Measurements from ENCODE around the gene SYVN1.

The SYVN1 gene

DNA sequence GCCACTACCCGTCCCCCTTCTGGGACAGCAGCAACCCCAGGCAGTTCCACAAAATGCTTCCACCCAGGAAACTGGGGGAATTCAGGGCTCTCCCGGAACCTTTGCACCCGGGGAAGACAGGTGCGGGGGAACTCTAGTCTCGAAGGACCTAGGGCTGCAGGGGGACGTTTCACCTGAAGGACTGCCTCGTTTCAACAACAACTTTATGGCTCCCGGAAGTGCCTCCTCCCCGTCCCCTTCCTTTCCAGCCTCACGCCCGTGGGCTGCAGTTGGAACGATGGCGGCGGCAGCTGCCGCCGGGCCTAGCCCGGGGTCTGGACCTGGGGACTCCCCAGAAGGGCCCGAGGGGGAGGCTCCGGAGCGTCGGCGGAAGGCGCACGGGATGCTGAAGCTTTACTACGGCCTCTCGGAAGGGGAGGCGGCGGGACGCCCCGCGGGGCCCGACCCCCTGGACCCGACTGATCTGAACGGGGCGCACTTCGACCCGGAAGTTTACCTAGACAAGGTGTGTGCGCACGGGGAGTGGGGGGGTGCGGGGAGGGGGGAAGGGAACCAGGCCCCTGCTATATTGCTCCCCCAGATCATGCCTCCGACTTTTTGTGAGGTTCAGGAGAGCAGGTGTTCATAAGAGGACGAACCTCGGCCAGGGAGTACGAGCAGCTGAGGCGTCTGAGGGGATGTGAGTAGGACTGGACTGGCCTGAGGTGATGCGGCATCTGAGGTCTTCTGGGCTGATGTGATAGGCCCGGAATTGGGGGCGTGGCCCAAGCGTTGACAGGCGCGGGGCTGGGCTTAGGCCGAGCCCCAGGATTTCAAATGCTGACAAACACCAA, 38.1 kb downstream of the SYVN1 start, which contains the start of gene VPS51:
Gene VPS51, plus strand, starts transcription at position 241 of the 833 bp plus-strand sequence. Its CDS starts 37 bp downstream, at position 278.
- peak within 1 kb of the TSS; percentile 79 for H3K4me3 ChIP-seq (ENCODE audit: extremely low read depth, insufficient read depth, low read length, poor library complexity, severe bottlenecking)
- peaks cover 4% of the 10 kb centered on the region for H3K4me1 ChIP-seq (ENCODE audit: control insufficient read depth, insufficient read depth, low read length, poor library complexity, severe bottlenecking)
- WGBS, 2 experiments (ENCODE audit: insufficient coverage in 2 of 2): 0 to 1% methylated on average over 41 to 42 of the region's 52 CpGs
- peak within 1 kb of the TSS; percentile 73 for H3K27ac ChIP-seq (ENCODE audit: low read depth, low read length, severe bottlenecking)
- no peaks in the 10 kb centered on the region for H3K9me3 ChIP-seq (ENCODE audit: control insufficient read depth, low read length)
- peaks cover 20% of the 10 kb centered on the region for H3K36me3 ChIP-seq (ENCODE audit: control insufficient read depth, insufficient read depth, low read length)

DNA sequence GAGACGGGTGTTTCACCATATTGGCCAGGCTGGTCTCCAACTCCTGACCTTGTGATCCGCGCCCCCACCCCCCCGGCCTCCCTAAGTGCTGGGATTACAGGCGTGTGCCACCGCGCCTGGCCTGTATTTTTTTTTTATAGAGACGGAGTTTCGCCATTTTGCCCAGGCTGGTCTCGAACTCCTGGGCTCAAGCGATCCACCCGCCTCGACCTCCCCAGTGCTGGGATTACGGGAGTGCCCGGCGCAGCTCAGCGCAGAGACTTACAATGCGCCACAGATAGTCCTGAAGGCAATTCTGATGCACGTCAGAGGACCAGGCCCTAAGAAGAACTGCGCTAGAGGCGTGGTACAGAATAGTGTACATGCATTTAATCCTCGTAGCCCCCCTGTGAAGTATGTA, 38.9 kb downstream of the SYVN1 start:
- Histone ChIP-seq H3K4me1 (ENCODE audit: control insufficient read depth, insufficient read depth, low read length, poor library complexity, severe bottlenecking) (peaks cover 4% of the 10 kb centered on the region), H3K9me3 (ENCODE audit: control insufficient read depth, low read length) (no peaks in the 10 kb centered on the region), H3K27ac (ENCODE audit: low read depth, low read length, severe bottlenecking) (no peak overlapping the region), H3K36me3 (ENCODE audit: control insufficient read depth, insufficient read depth, low read length) (peaks cover 16% of the 10 kb centered on the region), H3K4me3 (ENCODE audit: extremely low read depth, insufficient read depth, low read length, poor library complexity, severe bottlenecking) (peak overlapping the region; percentile 79)
- 90% methylated on average over 19 to 22 of the region's 22 CpGs for WGBS, 2 experiments (ENCODE audit: insufficient coverage in 2 of 2)

DNA sequence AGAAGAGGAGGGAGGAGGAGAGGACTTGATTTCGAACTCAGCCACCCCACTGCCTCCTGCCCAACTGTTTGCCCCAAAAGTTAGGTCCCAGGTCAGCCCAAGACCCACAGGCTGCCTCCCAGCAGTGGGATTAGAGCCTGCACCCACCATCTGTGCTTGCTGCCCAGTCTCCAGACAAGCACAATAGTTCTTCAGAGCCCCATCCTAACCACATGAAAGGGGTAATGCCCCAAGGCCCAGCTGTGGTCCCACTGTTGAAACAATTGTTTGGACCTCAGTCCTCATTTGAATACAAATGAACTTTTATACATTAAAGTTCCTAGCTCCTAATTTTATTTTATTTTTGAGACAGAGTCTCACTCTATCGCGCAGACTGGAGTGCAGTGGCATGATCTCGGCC, 43.7 kb downstream of the SYVN1 start:
- whole genome bisulfite sequencing, 2 experiments (ENCODE audit: insufficient coverage in 2 of 2): 100% methylated on average over 3 of the region's 4 CpGs
- Histone ChIP-seq H3K9me3 (ENCODE audit: control insufficient read depth, low read length) (no peaks in the 10 kb centered on the region), H3K4me3 (ENCODE audit: extremely low read depth, insufficient read depth, low read length, poor library complexity, severe bottlenecking) (no peak overlapping the region), H3K36me3 (ENCODE audit: control insufficient read depth, insufficient read depth, low read length) (peaks cover 41% of the 10 kb centered on the region), H3K4me1 (ENCODE audit: control insufficient read depth, insufficient read depth, low read length, poor library complexity, severe bottlenecking) (no peaks in the 10 kb centered on the region), H3K27ac (ENCODE audit: low read depth, low read length, severe bottlenecking) (no peak overlapping the region)

DNA sequence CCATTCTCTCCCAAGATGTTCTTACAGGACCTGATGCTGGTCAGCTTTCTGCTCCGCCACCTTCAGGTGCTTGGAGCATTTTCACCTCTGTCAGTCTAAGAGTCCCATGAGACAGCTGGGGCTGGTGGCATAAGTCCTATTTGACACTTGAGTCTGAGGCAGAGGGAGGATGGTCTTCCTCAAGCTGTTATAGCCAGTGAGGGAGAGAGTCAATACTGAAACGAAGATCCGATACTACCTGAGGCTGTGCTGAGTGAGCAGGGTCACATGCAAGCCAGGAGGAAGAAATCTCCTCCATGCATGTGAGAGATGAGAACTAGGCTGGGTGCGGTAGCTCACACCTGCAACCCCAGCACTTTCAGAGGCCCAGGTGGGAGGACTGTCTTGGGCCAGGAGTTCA, 44.7 kb downstream of the SYVN1 start:
- no peaks in the 10 kb centered on the region for H3K9me3 ChIP-seq (ENCODE audit: control insufficient read depth, low read length)
- peaks cover 48% of the 10 kb centered on the region for H3K36me3 ChIP-seq (ENCODE audit: control insufficient read depth, insufficient read depth, low read length)
- H3K4me1 ChIP-seq (ENCODE audit: control insufficient read depth, insufficient read depth, low read length, poor library complexity, severe bottlenecking): peaks cover 7% of the 10 kb centered on the region
- no peak overlapping the region for H3K4me3 ChIP-seq (ENCODE audit: extremely low read depth, insufficient read depth, low read length, poor library complexity, severe bottlenecking)
- 93 to 100% methylated on average over 2 to 3 of the region's 4 CpGs for WGBS, 2 experiments (ENCODE audit: insufficient coverage in 2 of 2)
- no peak overlapping the region for H3K27ac ChIP-seq (ENCODE audit: low read depth, low read length, severe bottlenecking)

DNA sequence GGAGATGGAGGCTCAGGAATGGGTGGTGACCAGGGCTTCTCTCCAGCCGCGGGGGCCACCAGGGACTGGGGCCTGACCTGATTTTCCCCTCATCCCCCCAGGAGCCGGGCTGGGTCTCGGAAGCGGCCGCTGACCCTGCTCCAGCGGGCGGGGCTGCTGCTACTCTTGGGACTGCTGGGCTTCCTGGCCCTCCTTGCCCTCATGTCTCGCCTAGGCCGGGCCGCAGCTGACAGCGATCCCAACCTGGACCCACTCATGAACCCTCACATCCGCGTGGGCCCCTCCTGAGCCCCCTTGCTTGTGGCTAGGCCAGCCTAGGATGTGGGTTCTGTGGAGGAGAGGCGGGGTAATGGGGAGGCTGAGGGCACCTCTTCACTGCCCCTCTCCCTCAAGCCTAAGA, 46.5 kb downstream of the SYVN1 start:
- Histone ChIP-seq H3K4me1 (ENCODE audit: control insufficient read depth, insufficient read depth, low read length, poor library complexity, severe bottlenecking) (peaks cover 13% of the 10 kb centered on the region), H3K27ac (ENCODE audit: low read depth, low read length, severe bottlenecking) (no peak overlapping the region), H3K36me3 (ENCODE audit: control insufficient read depth, insufficient read depth, low read length) (peaks cover 48% of the 10 kb centered on the region), H3K9me3 (ENCODE audit: control insufficient read depth, low read length) (no peaks in the 10 kb centered on the region), H3K4me3 (ENCODE audit: extremely low read depth, insufficient read depth, low read length, poor library complexity, severe bottlenecking) (no peak overlapping the region)
- 95 to 99% methylated on average over 8 to 10 of the region's 15 CpGs for WGBS, 2 experiments (ENCODE audit: insufficient coverage in 2 of 2)

DNA sequence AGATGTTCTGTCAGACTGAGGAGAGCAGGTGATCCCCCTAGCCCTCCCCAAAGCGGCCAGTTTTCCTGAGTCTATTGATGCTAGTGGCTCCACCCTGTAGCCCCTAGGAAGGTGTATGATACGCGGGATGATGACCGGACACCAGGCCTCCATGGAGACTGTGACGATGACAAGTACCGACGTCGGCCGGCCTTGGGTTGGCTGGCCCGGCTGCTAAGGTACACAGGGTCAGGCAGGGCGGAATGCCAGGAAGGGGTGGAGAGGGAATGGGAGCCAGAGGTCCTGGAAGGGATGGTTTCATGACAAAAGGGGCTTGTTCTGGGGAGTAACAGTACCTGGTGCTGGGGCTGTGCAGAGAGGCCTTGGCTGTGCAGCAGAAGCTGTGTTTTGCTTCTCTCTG, 47.1 kb downstream of the SYVN1 start:
- 95 to 96% methylated on average over 11 of the region's 11 CpGs for WGBS, 2 experiments (ENCODE audit: insufficient coverage in 2 of 2)
- Histone ChIP-seq H3K9me3 (ENCODE audit: control insufficient read depth, low read length) (no peaks in the 10 kb centered on the region), H3K4me1 (ENCODE audit: control insufficient read depth, insufficient read depth, low read length, poor library complexity, severe bottlenecking) (peaks cover 17% of the 10 kb centered on the region), H3K36me3 (ENCODE audit: control insufficient read depth, insufficient read depth, low read length) (peaks cover 54% of the 10 kb centered on the region), H3K27ac (ENCODE audit: low read depth, low read length, severe bottlenecking) (no peak overlapping the region), H3K4me3 (ENCODE audit: extremely low read depth, insufficient read depth, low read length, poor library complexity, severe bottlenecking) (no peak overlapping the region)

DNA sequence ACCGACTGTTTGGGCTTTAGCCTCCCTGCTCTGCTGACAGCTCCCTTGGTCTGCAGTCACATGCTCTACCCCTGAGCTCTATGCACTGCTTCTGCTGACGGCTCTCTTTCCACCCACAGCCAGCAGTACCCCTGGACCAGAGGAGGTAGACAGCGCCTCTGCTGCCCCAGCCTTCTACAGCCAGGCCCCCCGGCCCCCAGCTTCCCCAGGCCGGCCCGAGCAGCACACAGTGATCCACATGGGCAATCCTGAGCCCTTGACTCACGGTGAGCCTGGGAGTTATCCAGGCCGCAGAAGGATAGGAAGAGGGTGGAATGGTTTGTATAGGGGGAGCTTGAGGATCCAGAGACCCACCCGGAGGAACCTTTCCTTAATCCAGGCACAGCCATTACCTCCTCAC, 47.5 kb downstream of the SYVN1 start:
- no peak overlapping the region for H3K27ac ChIP-seq (ENCODE audit: low read depth, low read length, severe bottlenecking)
- H3K36me3 ChIP-seq (ENCODE audit: control insufficient read depth, insufficient read depth, low read length): peaks cover 58% of the 10 kb centered on the region
- no peaks in the 10 kb centered on the region for H3K9me3 ChIP-seq (ENCODE audit: control insufficient read depth, low read length)
- no peak overlapping the region for H3K4me3 ChIP-seq (ENCODE audit: extremely low read depth, insufficient read depth, low read length, poor library complexity, severe bottlenecking)
- WGBS, 2 experiments (ENCODE audit: insufficient coverage in 2 of 2): 89 to 95% methylated on average over 5 to 6 of the region's 9 CpGs
- H3K4me1 ChIP-seq (ENCODE audit: control insufficient read depth, insufficient read depth, low read length, poor library complexity, severe bottlenecking): peaks cover 17% of the 10 kb centered on the region

DNA sequence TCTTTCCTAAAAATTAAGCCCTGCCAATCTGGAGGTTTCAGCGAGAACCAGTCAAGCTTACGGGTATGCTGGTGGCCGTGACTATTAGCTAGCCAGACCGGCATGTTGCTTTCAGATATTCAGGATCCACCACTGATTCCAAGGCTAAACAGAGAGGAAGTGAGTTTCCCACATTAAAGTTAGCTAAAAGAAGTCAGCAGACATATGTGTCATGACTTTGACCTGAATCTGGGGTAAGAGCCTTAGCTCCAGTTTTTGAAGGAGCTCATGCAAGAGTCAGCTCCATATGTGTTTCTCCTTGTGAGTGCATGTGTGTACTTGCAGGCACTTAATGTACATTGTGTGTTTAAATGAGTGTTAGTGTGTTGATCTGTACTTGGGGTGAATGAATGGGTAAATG, 48.9 kb downstream of the SYVN1 start:
- peaks cover 72% of the 10 kb centered on the region for H3K36me3 ChIP-seq (ENCODE audit: control insufficient read depth, insufficient read depth, low read length)
- WGBS, 2 experiments (ENCODE audit: insufficient coverage in 2 of 2): 97 to 100% methylated on average over 1 to 4 of the region's 4 CpGs

DNA sequence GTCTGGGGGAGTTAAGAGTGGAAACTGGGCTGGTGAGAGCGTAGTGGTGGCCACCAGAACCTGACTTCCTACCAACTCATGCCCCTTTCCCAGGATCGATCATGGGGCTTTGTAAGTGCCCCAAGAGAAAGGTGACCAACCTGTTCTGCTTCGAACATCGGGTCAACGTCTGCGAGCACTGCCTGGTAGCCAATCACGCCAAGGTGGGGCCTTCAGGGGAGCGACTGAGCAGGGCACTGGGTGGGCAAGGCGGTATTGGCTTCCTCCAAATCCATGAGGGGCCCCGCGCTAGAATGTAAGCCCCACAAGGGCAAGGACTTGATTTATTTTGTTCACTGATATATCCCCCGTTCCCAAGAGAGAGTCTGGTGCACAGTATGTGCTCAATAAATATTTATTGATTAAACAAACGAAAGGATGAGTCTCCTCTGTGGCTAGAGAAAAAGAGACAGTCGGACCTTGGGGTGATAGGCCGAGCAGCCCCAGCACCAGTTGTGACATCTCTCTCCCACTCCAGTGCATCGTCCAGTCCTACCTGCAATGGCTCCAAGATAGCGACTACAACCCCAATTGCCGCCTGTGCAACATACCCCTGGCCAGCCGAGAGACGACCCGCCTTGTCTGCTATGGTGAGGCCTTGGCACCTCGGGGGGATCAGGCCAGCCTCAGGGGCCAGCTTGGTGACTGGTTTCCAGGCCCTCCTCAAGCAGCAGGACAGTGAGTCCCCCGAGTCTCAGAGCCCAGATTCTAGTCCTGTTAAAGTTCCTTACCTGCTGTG, 49.5 kb downstream of the SYVN1 start:
- peak overlapping the region; percentile 98 for H3K27ac ChIP-seq (ENCODE audit: low read depth, low read length, severe bottlenecking)
- 55 to 57% methylated on average over 22 of the region's 23 CpGs for WGBS, 2 experiments (ENCODE audit: insufficient coverage in 2 of 2)

More for the DNA sequence above, 48.9 kb downstream of the SYVN1 start:
- Histone ChIP-seq H3K9me3 (ENCODE audit: control insufficient read depth, low read length) (no peaks in the 10 kb centered on the region), H3K4me1 (ENCODE audit: control insufficient read depth, insufficient read depth, low read length, poor library complexity, severe bottlenecking) (peaks cover 17% of the 10 kb centered on the region), H3K4me3 (ENCODE audit: extremely low read depth, insufficient read depth, low read length, poor library complexity, severe bottlenecking) (peak overlapping the region; percentile 85), H3K27ac (ENCODE audit: low read depth, low read length, severe bottlenecking) (no peak overlapping the region)

DNA sequence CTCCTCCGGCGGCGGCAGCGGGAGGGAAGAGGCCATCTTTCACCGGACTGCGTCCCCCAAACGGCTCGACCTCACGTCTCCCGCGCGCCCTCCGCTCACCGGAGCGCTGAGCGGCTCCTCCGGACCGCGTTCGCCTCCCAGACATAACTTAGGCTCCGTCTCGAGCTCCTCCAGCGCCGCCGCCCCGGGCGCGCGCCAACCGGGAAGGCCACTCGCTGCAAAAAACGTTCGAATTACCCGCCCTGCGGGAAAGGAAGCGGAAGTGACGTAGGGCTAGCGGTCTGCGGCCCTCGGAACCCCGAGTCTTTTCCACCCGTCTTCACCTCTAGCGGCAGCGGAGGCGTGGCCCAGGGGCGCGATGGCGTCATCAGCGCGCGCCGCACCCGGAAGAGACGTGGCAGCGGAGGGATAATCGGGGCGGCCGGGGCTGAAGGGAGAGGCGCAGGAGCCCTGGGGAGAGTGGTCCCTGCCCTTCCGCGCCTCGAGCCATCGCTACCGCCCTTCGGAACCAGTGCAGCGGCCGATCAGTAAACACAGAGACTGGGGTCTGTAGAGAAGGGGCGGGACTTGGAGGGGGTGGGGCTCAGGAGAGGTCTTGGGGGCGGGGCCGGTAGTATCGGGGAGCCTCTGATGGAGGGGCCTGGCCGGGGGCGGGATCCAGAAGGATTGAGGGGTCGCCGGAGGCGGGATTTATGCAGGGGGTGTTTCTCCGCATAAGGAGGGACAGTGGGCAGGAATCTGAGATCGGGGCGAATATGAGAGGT, 50.3 kb downstream of the SYVN1 start, which contains the start of the genes CDCA5 and ZFPL1:
Gene CDCA5, minus strand, starts transcription at position 207 of the 764 bp plus-strand sequence. Its CDS starts 62 bp downstream, at position 145.
Gene ZFPL1, plus strand, starts transcription at position 389 of the 764 bp plus-strand sequence. CDS start 477 bp downstream, outside the sequence.
- H3K4me1 ChIP-seq (ENCODE audit: control insufficient read depth, insufficient read depth, low read length, poor library complexity, severe bottlenecking): peaks cover 17% of the 10 kb centered on the region
- 1% methylated on average over 50 to 59 of the region's 79 CpGs for WGBS, 2 experiments (ENCODE audit: insufficient coverage in 2 of 2)
- H3K27ac ChIP-seq (ENCODE audit: low read depth, low read length, severe bottlenecking): peak within 1 kb of the TSS; percentile 98
- peak within 1 kb of the TSS; percentile 85 for H3K4me3 ChIP-seq (ENCODE audit: extremely low read depth, insufficient read depth, low read length, poor library complexity, severe bottlenecking)
- no peaks in the 10 kb centered on the region for H3K9me3 ChIP-seq (ENCODE audit: control insufficient read depth, low read length)
- H3K36me3 ChIP-seq (ENCODE audit: control insufficient read depth, insufficient read depth, low read length): peaks cover 74% of the 10 kb centered on the region

More for the DNA sequence above, 49.5 kb downstream of the SYVN1 start:
- peaks cover 17% of the 10 kb centered on the region for H3K4me1 ChIP-seq (ENCODE audit: control insufficient read depth, insufficient read depth, low read length, poor library complexity, severe bottlenecking)
- peak overlapping the region; percentile 85 for H3K4me3 ChIP-seq (ENCODE audit: extremely low read depth, insufficient read depth, low read length, poor library complexity, severe bottlenecking)
- peaks cover 75% of the 10 kb centered on the region for H3K36me3 ChIP-seq (ENCODE audit: control insufficient read depth, insufficient read depth, low read length)
- H3K9me3 ChIP-seq (ENCODE audit: control insufficient read depth, low read length): no peaks in the 10 kb centered on the region
